Ramos (cell line): Measurements from ENCODE around the gene SPAG16.
"Not testable (repeated sequence)": the region's sequence is repeated elsewhere in the genome, so short reads cannot be mapped to it uniquely, and the experiment has no call there.

ENCODE experiments used
- in situ Hi-C: fragments of 300-500 bp; cut with MboI; formaldehyde crosslinking; loops from one replicate; pipeline ENCODE4 v1.14.3; 2022; ENCODE audit warnings: low sequenced_read_pairs; ENCODE audit not compliant: unreplicated experiment

The SPAG16 gene

DNA sequence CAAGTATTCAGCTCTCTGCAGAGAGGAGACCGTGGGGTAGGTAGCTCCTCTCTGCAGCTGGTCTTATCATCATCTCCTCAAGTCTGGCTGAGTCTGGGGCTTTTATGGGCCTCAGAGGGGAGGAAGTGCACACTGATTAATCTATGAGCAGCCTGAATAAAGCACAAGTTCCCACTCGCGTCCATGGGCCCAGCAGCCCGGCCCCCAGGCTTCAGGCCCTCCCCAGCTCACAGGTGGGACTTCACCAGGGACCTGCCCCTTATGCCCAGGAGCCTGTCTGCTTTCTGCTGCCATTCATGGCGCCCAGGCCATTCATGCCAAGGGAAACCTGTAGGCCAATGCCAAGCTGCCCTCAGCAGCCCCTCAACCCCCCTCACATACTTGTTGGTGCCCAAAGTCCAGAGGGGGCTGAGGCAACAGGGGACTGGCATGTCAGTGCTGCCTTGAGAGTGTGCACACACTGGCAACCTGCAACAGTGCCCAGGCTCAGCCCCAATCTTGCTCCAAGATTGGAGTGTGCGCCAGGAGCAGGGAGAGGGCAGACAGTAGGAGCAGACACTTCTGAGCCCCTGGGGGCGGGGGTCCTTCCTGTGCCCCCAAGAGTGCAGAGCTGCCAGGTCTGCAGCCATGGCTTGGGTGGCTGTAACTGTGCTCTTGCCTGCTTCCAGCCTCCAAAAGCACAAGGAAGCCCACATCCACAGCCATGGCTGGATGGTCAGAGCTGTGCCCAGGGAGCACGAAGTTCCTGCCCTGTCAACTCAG is 751.0 kb downstream of the SPAG16 start:
- in situ Hi-C loops, result no loop called here

DNA sequence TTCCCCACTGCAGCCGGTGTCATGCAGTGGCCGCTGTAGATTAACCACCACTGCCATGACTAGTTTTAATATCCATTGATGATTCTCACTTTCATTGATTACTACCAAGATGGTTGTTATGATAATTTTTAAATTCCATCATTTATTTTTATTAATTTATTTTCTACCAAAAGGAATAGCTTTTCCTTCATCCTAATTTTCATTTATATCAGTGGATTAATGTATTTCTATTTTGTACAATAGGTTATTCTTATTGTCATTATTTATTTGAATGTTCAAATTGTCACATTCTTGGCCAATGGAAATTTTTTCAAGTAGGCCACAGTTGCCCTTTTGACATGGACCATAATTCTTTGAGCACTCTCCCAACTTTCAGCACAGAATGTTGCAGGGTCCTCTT is 751.7 kb downstream of the SPAG16 start:
- in situ Hi-C loops, result no loop called here

DNA sequence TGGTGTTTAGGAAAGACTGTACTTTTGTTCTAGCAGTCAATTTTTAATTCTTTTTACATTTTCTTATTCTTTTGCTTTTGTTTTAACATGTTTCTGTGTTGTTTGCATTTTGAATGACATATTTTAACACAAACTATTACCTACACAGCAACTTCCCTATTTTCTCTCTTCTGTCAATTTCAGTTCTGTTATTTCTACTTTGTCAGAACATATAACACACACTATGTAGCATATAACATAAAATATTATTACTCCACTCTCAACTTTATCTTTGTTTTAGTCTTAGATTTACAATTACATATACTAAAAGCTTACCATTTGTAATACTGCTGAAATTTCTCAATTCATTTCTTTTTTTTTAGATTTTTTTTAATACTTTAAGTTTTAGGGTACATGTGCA is 753.9 kb downstream of the SPAG16 start:
- in situ Hi-C loops, result no loop called here

DNA sequence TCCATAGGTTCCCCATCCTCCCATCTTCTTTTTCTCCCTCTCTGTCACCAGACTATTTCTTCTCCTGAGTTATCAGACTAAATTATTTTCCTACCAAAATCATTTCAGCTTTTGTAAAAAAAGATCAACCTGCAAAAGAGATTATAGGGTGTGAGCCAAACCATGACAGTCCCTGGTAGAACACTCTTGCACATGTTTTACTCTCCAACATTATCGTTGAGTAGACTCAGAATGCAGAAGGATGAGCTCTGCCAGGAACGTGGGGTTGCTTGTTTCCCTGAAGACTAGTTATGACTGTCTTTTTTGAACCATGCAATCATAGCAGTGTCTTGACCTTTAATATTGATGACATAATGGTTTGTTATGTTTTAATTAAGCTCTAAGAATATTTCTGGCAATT is 766.5 kb downstream of the SPAG16 start:
- in situ Hi-C loops, result no loop called here

DNA sequence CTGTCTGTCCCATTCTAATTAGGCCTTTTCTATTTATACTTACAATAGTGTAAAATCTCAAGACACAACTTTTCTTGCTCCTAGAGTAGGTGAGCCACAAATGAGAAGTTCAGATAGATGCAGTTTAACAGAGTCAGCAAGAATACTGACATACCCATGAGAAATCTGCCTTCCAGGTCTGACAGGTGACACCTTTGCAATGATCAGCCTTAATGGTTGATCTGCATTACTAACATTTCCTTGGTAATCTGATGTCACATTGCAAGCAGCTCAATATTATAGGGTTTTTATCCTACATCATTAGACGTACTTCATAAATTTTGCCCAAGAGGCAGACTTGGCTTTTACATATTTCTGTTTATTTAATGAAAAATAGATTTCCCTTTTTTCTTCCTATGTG is 767.3 kb downstream of the SPAG16 start:
- in situ Hi-C loops, result no loop called here

DNA sequence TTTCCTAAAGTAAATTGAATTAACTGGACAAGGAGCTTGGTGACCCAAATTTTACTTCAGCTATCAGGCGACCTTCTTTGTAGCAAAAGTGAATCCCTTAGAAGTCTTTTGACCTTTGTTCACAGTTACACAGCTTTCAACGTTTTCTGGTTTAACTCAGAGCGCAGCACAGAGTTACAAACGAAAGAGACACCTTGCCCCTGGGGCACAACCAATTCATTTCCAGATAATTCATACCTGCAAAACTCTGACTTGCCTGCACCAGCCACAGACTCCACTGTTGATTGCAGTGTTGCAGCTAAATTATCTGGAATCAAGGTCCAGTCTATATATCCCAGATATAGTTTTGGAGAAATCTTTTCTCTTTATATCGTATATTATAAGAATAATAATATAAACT is 768.0 kb downstream of the SPAG16 start:
- in situ Hi-C loops, result no loop called here

DNA sequence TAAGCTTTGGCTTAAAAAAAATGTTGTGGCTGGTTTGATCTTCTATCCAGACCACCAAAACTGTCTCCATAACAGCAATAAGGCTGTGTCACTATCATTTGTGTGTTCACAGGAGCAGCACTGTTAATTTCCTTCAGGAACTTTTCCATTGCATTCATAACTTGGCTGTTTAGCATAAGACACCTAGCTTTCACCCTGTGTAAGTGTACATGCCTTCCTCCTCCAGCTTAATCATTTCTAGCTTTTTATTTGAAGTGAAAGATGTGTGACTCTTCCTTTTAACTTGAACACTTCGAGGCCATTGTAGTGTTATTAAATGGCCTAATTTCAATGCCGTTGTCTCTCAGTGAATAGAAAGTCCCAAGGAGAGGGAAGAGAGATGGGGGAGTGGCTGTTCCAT is 773.7 kb downstream of the SPAG16 start:
- in situ Hi-C loops, result no loop called here

DNA sequence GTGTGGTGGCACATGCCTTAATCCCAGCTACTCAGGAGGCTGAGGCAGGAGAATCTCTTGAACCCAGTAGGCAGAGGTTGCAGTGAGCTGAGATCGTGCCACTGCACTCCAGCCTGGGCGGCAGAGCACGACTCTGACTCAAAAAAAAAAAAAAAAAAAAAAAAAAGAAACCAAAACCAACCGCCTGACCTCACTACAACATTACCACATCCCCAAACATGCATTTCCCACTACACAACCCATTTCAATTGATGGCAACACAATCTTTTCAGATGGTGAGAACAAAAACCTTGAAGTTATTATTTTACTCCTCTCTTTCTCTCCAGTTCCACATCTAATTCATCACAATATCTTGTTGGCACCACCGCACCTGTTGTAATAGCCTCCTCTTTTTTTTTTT is 778.0 kb downstream of the SPAG16 start:
- in situ Hi-C loops, result not testable (repeated sequence)

DNA sequence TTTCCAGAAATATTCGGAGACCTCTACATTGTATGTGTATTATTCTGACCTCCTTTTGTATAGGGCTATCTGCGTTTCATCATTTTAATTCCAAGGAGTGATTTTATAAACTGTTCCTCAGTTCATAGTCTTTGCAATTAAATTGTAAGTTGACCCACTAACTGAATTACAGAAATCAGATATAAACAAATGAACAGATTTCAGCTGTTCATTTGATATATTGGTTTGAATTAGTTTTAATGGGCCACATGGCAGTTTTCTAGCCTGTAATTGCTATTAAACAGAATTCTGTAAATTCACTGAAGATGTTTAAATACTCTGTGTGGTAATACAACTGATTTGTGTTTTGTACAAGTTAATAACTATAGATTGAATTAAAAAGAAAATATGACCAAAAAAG is 780.2 kb downstream of the SPAG16 start:
- in situ Hi-C loops, result no loop called here

DNA sequence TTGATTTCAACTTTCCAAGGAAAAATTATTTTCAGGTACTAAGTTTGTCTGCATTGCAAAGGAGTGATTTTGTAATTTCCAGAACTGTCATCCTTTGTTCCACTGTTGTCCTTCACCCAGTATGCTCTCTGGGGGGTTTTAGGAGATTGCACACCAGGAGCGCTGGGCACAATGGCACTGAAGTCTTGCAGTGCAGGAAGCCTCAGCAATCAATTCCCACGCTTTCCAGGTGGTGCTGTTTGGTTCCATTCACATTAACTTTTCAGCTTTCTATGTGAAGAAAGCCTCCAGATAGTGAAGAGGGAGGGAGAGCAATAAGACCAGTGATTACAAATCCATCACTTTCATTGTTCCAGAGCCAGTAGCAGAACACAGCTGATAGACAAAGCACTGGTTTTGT is 782.6 kb downstream of the SPAG16 start:
- in situ Hi-C loops, result no loop called here

DNA sequence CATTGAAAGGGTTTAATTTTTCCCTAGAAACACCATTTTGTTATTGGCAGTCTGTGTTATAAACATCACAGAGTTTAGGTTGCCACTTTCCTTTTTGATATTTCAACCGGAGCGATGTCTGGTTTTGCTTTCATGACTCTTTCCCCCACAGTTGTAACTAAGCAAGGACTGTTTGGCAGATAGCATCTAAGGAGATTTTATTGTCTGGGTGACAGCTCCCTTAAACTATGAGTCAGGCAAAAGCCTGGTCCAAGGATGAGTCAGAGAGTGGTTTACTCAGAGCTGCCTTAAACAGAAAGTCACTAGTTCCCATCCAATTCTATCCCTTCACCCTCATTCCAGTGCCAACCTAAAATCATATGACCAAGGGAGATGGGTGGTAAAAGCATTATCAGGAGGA is 785.0 kb downstream of the SPAG16 start:
- in situ Hi-C loops, result no loop called here

DNA sequence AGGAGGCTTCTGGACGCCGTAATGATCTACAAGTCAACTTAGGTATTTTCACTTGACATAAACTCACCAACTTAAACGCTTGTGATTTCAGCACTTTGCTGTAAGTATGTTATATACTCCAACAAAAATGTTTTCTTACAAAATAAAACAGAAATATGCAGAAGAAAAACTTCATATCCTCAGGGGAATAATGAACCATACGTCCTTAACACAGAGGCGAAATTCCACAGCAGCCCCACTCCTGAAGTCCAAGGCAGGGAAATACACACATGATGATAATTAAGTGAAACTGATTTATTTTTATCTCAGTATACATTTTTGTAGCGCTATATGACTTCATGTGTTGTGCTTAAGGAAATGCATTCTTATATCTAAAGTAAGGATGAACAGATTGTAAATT is 791.2 kb downstream of the SPAG16 start:
- in situ Hi-C loops, result no loop called here

DNA sequence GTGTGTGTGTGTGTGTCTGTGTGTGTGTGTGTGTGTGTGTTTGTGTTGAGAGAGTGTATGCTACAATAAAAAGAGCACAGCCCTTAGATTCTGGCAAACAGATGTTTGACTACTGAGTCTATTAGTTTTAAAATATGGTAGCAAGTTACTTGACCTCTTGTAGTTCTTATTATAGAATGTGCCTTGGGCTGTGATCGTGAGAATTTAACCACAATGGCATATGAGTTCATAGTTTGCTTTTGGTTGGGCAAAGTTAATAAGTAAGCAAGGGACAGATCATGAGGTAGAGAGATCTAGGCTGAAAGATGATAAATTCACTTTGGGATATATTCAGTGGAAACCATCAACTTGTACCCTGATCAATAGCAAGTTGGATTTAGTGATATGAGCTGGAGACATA is 792.3 kb downstream of the SPAG16 start:
- in situ Hi-C loops, result no loop called here

DNA sequence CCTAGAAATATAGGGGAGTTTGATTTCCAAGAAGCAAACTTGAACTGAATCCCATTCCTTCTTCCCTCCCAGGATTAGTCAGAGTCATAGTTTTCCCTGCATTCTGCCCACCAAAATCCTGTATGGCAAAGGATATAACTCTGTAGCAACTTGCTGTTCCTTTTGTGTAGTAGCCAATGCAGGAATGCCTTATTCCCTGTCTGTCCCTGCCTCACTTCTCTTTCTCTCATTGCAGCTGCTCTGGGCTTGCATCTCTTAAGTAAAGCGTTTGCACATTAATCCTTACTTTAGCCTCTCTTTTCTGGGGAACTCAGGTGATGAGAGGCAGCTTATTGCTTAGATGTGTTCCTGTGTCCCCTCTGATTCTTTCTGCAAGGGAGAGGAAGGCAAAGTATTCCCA is 793.5 kb downstream of the SPAG16 start:
- in situ Hi-C loops, result no loop called here

DNA sequence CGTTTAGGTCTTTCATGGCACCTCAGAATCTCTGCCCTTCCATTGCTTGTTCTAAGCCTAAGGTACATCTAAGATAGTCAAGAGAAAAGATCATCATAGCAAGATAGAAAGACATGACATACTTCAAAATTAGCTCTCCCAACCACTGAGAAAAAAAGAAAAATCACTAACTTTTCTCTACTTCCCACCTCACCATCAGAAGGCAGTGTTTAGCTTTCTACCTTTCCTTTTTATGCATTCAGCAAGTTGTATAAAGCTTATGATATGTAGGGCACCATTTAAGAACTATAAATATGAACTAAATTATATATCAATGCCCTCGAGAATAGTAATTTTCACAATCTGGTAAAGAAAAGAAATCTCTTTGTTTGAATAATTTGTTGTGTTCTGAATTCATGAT is 794.8 kb downstream of the SPAG16 start:
- in situ Hi-C loops, result no loop called here

DNA sequence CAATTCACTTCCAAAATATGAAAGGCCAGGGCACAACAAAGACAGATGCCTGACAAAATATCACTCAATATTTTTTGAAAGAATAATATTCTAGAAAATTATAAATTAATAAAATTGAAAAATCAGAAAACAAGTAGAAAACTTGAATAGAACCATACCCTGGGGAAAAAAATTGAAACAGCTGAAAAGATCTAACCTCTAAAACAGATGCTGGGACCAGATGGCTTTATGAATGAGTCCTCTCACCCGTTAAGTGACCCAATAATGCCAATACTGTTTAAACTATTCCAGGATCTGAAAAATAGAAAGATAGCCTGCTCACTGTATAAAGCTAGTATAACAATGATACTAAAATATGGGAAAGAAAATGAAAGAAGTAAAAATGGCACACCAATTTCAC is 804.3 kb downstream of the SPAG16 start:
- in situ Hi-C loops, result no loop called here

DNA sequence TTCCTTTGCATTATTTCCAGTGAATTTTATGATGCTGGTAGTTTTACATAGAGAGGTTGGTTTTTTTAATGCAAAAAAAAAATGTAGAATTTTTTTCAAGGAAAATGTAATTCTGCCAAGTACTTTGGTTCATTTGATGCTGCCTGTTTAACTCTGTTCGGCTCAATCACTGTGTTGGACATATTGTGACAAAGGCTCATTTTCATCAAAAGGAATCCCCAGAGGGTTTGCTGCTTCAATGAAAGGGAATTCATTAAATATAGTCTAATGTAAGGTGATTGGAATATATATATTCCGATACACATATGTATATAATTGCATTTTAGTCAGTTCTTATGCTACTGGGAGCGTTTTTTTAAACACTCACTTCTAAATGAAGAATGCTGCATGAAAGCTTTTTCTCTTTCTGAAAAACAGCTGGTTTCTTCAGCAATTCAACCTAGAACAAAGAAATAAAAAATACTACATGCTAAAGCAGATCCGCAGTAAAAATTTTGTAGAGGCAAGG is 812.0 kb downstream of the SPAG16 start:
- in situ Hi-C loops, result no loop called here

DNA sequence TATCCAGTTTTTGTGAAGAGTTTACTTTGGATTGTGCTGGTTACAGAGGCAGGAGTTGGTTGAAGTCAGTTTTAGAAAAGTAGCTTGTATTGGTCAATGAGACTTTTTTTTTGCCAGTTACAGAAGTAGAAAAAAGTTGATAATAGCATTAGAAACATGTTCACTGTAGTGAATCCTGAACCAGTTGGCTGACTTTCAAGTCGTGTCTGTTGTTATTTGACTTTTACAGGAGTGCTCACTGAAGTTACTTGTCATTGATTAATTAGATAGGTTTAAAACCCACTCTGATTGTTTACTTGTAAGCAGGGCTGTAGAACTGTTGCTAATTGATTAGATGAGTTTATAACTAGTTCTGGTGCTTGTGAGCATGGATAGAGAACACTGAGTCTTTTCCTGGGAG is 814.5 kb downstream of the SPAG16 start:
- in situ Hi-C loops, result no loop called here

DNA sequence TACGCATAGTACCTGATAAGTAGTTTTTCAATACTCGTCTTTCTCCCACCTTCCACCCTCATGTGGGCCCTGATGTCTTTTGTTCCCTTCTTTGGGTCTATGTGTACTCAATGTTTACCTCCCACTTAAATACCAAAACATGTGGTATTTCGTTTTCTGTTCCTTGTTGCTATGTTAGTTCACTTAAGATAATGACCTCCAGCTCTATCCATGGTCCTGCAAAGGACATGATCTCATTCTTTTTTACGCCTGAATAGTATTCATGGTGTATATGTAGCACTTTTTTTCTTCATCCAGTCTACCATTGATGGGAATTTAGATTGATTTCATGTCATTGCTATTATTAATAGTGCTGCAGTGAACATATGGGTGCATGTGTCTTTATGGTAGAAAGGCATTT is 816.2 kb downstream of the SPAG16 start:
- in situ Hi-C loops, result no loop called here

DNA sequence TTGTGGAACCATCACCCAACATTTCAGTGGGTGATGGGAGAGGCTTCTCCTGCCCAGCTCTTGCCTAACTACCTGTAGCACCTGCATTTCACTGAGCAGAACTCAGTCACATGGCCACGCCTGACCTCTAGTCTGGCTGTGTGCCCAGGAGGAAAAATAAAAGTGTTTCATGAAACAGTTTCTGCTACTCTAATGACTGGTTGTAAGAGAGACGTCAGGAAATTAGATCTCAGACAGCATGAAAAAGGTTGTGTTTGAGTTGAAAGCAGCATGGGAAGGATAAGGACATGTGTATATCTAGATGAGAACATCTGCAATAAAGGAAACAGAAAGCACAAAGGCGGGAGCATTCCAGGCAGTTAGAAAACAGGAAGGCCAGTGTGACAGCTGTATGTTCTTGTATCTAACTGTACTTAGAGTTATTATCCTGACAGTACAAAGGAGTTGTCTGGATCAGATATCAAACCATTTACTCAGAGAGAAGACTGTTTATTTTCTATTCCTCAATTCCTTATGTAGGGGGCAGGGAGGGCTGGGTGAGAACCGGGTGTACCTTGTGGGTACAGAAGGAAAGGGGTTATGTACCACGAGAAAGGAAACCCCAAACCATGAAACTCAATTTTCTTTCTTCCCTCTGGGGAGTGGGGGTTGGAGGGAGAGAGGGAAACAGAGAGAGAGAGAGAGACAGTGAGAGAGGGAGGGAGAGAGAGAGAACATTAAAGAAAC is 819.2 kb downstream of the SPAG16 start:
- in situ Hi-C loops, result no loop called here

DNA sequence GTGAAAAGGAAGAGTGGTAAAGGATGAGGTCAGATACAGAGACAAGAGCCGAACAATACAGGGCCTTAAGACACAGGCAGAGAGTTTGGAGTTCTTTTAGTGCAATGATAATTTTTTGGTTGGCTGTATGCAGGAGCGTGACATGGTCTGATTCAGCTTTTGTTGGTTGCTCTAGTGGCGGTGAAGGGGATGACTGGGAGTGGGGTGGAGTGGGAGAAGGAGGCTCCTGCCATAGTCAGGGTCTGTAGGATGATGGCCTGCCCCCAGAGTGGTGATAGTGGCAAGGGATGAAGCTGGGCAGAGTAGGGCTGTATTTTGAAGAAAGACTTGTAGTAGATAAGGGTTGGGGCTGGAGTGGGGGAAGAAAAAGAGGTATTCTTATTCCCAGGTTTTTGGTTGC is 820.0 kb downstream of the SPAG16 start:
- in situ Hi-C loops, result no loop called here

DNA sequence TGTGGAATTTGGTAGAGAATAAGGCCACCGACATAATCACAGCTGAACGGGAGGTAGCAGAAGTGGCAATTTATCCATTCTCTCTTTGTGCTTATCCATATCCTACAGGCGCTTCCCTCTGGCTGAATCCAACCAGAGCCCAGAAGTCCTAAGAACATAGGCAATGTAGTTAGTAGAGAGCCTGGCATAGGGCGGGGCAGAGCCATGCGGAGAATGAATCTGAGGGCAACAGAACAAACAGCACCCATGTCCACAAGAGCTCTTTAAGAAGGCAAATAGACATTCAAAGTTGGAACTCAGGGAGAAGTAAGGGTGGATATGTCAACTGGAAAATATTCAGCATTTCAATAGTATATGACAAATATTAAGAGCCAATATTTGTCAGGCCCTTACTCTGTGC is 820.7 kb downstream of the SPAG16 start:
- in situ Hi-C loops, result no loop called here
